RWPE2 (cell line): ENCODE measurements around the gene RNF224.

Experiments
- ATAC-seq: fragments of 200-7000 bp; cut with Tn5 transposase; 3 replicates; pipeline ENCODE4 v1.9.1; 2021; ENCODE audit warnings: low read depth
- DNase-seq: peaks from one replicate; pipeline ENCODE4 v3.0.0-alpha.2; 2020; ENCODE audit warnings: low spot score
- H3K27ac ChIP-seq: fragments of 450-650 bp; 2 replicates; pipeline ENCODE4 v1.5.1; 2017; ENCODE audit warnings: mild to moderate bottlenecking; ENCODE audit not compliant: poor library complexity, severe bottlenecking
- H3K27me3 ChIP-seq: fragments of 250-450 bp; sonication (Bioruptor Pico); 2 replicates; pipeline ENCODE4 v1.5.1; 2021; ENCODE audit warnings: mild to moderate bottlenecking, moderate library complexity; ENCODE audit not compliant: insufficient read depth, poor library complexity, severe bottlenecking
- H3K36me3 ChIP-seq: fragments of 250-450 bp; sonication (Bioruptor Pico); 2 replicates; pipeline ENCODE4 v1.5.1; 2020; ENCODE audit warnings: low read depth, mild to moderate bottlenecking, moderate library complexity
- H3K4me1 ChIP-seq: fragments of 250-450 bp; sonication (Bioruptor Pico); 2 replicates; pipeline ENCODE4 v1.5.1; 2021; ENCODE audit warnings: mild to moderate bottlenecking, moderate library complexity; ENCODE audit not compliant: insufficient read depth, poor library complexity, severe bottlenecking
- H3K4me3 ChIP-seq: fragments of 250-450 bp; sonication (Bioruptor Pico); 2 replicates; pipeline ENCODE4 v1.5.1; 2021; ENCODE audit warnings: mild to moderate bottlenecking, moderate library complexity; ENCODE audit not compliant: severe bottlenecking
- H3K9me3 ChIP-seq: fragments of 250-450 bp; sonication (Bioruptor Pico); 2 replicates; pipeline ENCODE4 v1.5.1; 2021; ENCODE audit warnings: mild to moderate bottlenecking, moderate library complexity; ENCODE audit not compliant: severe bottlenecking
- CTCF ChIP-seq: fragments of 450-650 bp; IDR thresholded peaks from one replicate; pipeline ENCODE4 v1.5.1; 2017; ENCODE audit warnings: mild to moderate bottlenecking, moderate library complexity; ENCODE audit not compliant: poor library complexity, severe bottlenecking

RNF224 gene

GRCh38 chr9:137223078-137223970, 4.0 kb upstream of the RNF224 start:
- Histone ChIP-seq H3K4me1 (peaks cover 37% of the 10 kb centered on the region), H3K36me3 (no peaks in the 10 kb centered on the region), H3K4me3 (peak overlapping the region; percentile 45), H3K27me3 (no peaks in the 10 kb centered on the region), H3K27ac (peak overlapping the region; percentile 92), H3K9me3 (no peaks in the 10 kb centered on the region)
- TF ChIP-seq CTCF: no peak
- peak; percentile 44 for ATAC-seq
- peak; percentile 98 for DNase-seq

GRCh38 chr9:137224830-137225694, 2.2 kb upstream of the RNF224 start, which contains the start of gene CYSRT1:
CYSRT1 (plus strand) TSS chr9:137225174; CDS start chr9:137225622, 448 bp downstream.
- peaks cover 32% of the 10 kb centered on the region for H3K4me1 ChIP-seq

GRCh38 chr9:137225699-137226331, 1.5 kb upstream of the RNF224 start:
- H3K9me3 ChIP-seq: no peaks in the 10 kb centered on the region
- TF ChIP-seq CTCF: no peak
- H3K36me3 ChIP-seq: no peaks in the 10 kb centered on the region
- no peaks in the 10 kb centered on the region for H3K27me3 ChIP-seq
- H3K27ac ChIP-seq: peak overlapping the region; percentile 92
- H3K4me3 ChIP-seq: no peak overlapping the region
- no peak for DNase-seq
- H3K4me1 ChIP-seq: peaks cover 32% of the 10 kb centered on the region
- ATAC-seq: no peak

More at GRCh38 chr9:137224830-137225694, 2.2 kb upstream of the RNF224 start, which contains the start of gene CYSRT1:
- Histone ChIP-seq H3K9me3 (no peaks in the 10 kb centered on the region), H3K4me3 (peak within 1 kb of the TSS; percentile 45), H3K36me3 (no peaks in the 10 kb centered on the region), H3K27ac (peak within 1 kb of the TSS; percentile 92), H3K27me3 (no peaks in the 10 kb centered on the region)
- peak; percentile 1; the same call in 1 of the 3 replicates for ATAC-seq
- no peak for TF ChIP-seq CTCF
- no peak for DNase-seq

- no peaks in the 10 kb centered on the region for H3K27me3 ChIP-seq
- peak; percentile 95 for DNase-seq
- no peak overlapping the region for H3K4me3 ChIP-seq
- no peaks in the 10 kb centered on the region for H3K36me3 ChIP-seq
- peak overlapping the region; percentile 92 for H3K27ac ChIP-seq
- H3K9me3 ChIP-seq: no peaks in the 10 kb centered on the region
- peak; percentile 59 for ATAC-seq
- TF ChIP-seq CTCF: no peak
- H3K4me1 ChIP-seq: peaks cover 32% of the 10 kb centered on the region
Measured at GRCh38 chr9:137226338-137227053, 806 bp upstream of the RNF224 start.
